IMR-90 (cell line): ENCODE data around the gene SLC48A1. TPM values are rescaled to one million over a fixed set of nuclear protein-coding genes. Genes with fewer than 3 reads are reported as not detected.

Experiments used
- ATAC-seq: fragments of 200-7000 bp; cut with Tn5 transposase; 2 replicates; pipeline ENCODE4 v1.9.1; 2020; ENCODE audit warnings: low read depth, mild to moderate bottlenecking, moderate library complexity
- BruUV-seq: library from RNA; stranded (reverse); fragments of 400-500 nt; replicated peaks from 2 replicates; lab custom pipeline; 2021; lab: Mats Ljungman, UMichigan
- CTCF ChIA-PET: fragments of 300-600 bp; formaldehyde crosslinking; extraction: SDS; loops from one replicate; lab custom pipeline; 2021; ENCODE audit warnings: antibody characterized with exemption; lab: Yijun Ruan, JAX
- POLR2A ChIA-PET: fragments of 300-600 bp; sonication (Branson Sonifier 250); formaldehyde crosslinking; loops from one replicate; lab custom pipeline; 2022; ENCODE audit warnings: antibody characterized with exemption; ENCODE audit not compliant: unreplicated experiment; lab: Charles Lee
- DNase-seq: peaks from one replicate; pipeline ENCODE4 v3.0.0; 2013
- H2AFZ ChIP-seq: replicated peaks from 2 replicates; pipeline ENCODE3; 2013; ENCODE audit warnings: low read length, mild to moderate bottlenecking; ENCODE audit not compliant: poor library complexity
- H2AK5ac ChIP-seq: 2 replicates; pipeline ENCODE4 v1.6.1; 2013; ENCODE audit warnings: low read depth, low read length, inconsistent platforms
- H2AK9ac ChIP-seq: replicated peaks from 2 replicates; pipeline ENCODE3; 2013; ENCODE audit warnings: mild to moderate bottlenecking, low read depth, low read length, moderate library complexity; ENCODE audit not compliant: poor library complexity
- H2BK120ac ChIP-seq: 2 replicates; pipeline ENCODE4 v1.6.1; 2013; ENCODE audit warnings: low read depth, low read length, inconsistent platforms
- H2BK15ac ChIP-seq: 3 replicates; pipeline ENCODE4 v1.6.1; 2013; ENCODE audit warnings: low read depth, low read length, inconsistent platforms
- H2BK20ac ChIP-seq: 2 replicates; pipeline ENCODE4 v1.6.1; 2013; ENCODE audit warnings: low read depth, mild to moderate bottlenecking, inconsistent platforms, low read length, moderate library complexity
- H2BK5ac ChIP-seq: 2 replicates; pipeline ENCODE4 v1.6.1; 2013; ENCODE audit warnings: mild to moderate bottlenecking, low read depth, low read length, inconsistent platforms; ENCODE audit not compliant: poor library complexity, severe bottlenecking
- H3K14ac ChIP-seq: replicated peaks from 2 replicates; pipeline ENCODE4 v1.6.1; 2013; ENCODE audit warnings: low read depth, low read length, inconsistent platforms
- H3K18ac ChIP-seq: 2 replicates; pipeline ENCODE4 v1.6.1; 2013; ENCODE audit warnings: low read depth, low read length, control low read depth
- H3K23ac ChIP-seq: 2 replicates; pipeline ENCODE4 v1.6.1; 2013; ENCODE audit warnings: low read depth, low read length, inconsistent platforms
- H3K27ac ChIP-seq: 2 replicates; pipeline ENCODE4 v1.5.1; 2013; ENCODE audit warnings: mild to moderate bottlenecking, control low read depth, low read length; ENCODE audit not compliant: insufficient read depth
- H3K27me3 ChIP-seq: 2 replicates; pipeline ENCODE4 v1.6.1; 2013; ENCODE audit warnings: low read length; ENCODE audit not compliant: control insufficient read depth, insufficient read depth
- H3K36me3 ChIP-seq: 2 replicates; pipeline ENCODE4 v1.6.1; 2013; ENCODE audit warnings: low read length, mixed read lengths; ENCODE audit not compliant: control insufficient read depth, insufficient read depth
- H3K4ac ChIP-seq: 2 replicates; pipeline ENCODE4 v1.6.1; 2013; ENCODE audit warnings: low read depth, low read length, inconsistent platforms
- H3K4me1 ChIP-seq: 2 replicates; pipeline ENCODE4 v1.6.1; 2013; ENCODE audit warnings: low read length, mixed read lengths; ENCODE audit not compliant: control insufficient read depth, insufficient read depth
- H3K4me2 ChIP-seq: 2 replicates; pipeline ENCODE4 v1.6.1; 2013; ENCODE audit warnings: low read depth, mild to moderate bottlenecking, control low read depth, low read length, moderate library complexity
- H3K4me3 ChIP-seq: 2 replicates; pipeline ENCODE4 v1.5.1; 2013; ENCODE audit warnings: low read depth, mild to moderate bottlenecking, control low read depth, low read length, moderate library complexity; ENCODE audit not compliant: insufficient read depth
- H3K56ac ChIP-seq: 2 replicates; pipeline ENCODE4 v1.6.1; 2013; ENCODE audit warnings: low read length, inconsistent platforms; ENCODE audit not compliant: insufficient read depth; ENCODE audit errors: extremely low read depth
- H3K79me1 ChIP-seq, 2 experiments: 2 replicates each; pipeline ENCODE4 v1.6.1; 2013; ENCODE audit warnings: low read length in 2 of 2, inconsistent platforms in 1 of 2, low read depth in 1 of 2
- H3K9ac ChIP-seq: 2 replicates; pipeline ENCODE4 v1.6.1; 2013; ENCODE audit warnings: low read depth, low read length, control low read depth
- H3K9me1 ChIP-seq: 2 replicates; pipeline ENCODE4 v1.6.1; 2013; ENCODE audit warnings: low read length, inconsistent platforms; ENCODE audit not compliant: insufficient read depth
- H3K9me3 ChIP-seq: 2 replicates; pipeline ENCODE4 v1.6.1; 2013; ENCODE audit warnings: low read length; ENCODE audit not compliant: control insufficient read depth, insufficient read depth
- H4K20me1 ChIP-seq: 2 replicates; pipeline ENCODE4 v1.6.1; 2013; ENCODE audit warnings: low read length, inconsistent platforms; ENCODE audit not compliant: insufficient read depth
- H4K5ac ChIP-seq: 2 replicates; pipeline ENCODE4 v1.6.1; 2013; ENCODE audit warnings: mild to moderate bottlenecking, low read depth, low read length, control low read depth
- H4K8ac ChIP-seq, 2 experiments: 2 replicates each; pipeline ENCODE4 v1.6.1; 2013; ENCODE audit warnings: low read depth in 2 of 2, low read length in 2 of 2, control low read depth in 1 of 2, inconsistent platforms in 1 of 2
- H4K91ac ChIP-seq: 2 replicates; pipeline ENCODE4 v1.6.1; 2013; ENCODE audit warnings: low read depth, low read length, inconsistent platforms; ENCODE audit not compliant: insufficient read depth
- BHLHE40 ChIP-seq: fragments of 150-350 bp; IDR thresholded peaks from 2 replicates; pipeline ENCODE4 v1.6.1; 2016; ENCODE audit warnings: mild to moderate bottlenecking, low read depth, low read length
- CEBPB ChIP-seq: IDR thresholded peaks from 2 replicates; pipeline ENCODE4 v1.6.1; 2012; ENCODE audit warnings: low read depth, low read length, improper control_type of control experiment
- CHD1 ChIP-seq: IDR thresholded peaks from 2 replicates; pipeline ENCODE4 v1.6.1; 2012; ENCODE audit warnings: low read depth, low read length, improper control_type of control experiment
- CTCF ChIP-seq: conservative IDR thresholded peaks from 2 replicates; pipeline ENCODE4 v1.5.1; 2012; ENCODE audit warnings: mild to moderate bottlenecking, low read depth, low read length, improper control_type of control experiment
- ELK1 ChIP-seq: fragments of 150-350 bp; IDR thresholded peaks from 2 replicates; pipeline ENCODE4 v1.6.1; 2016; ENCODE audit warnings: low read depth, mild to moderate bottlenecking, low read length, moderate library complexity, borderline replicate concordance
- FOS ChIP-seq: fragments of 150-350 bp; IDR thresholded peaks from 2 replicates; pipeline ENCODE4 v1.6.1; 2016; ENCODE audit warnings: low read depth, low read length
- MAFK ChIP-seq: IDR thresholded peaks from 2 replicates; pipeline ENCODE4 v1.6.1; 2012; ENCODE audit warnings: low read depth, low read length, improper control_type of control experiment
- MAZ ChIP-seq: IDR thresholded peaks from 2 replicates; pipeline ENCODE4 v1.6.1; 2012; ENCODE audit warnings: low read depth, mild to moderate bottlenecking, low read length, improper control_type of control experiment, moderate library complexity, borderline replicate concordance
- MXI1 ChIP-seq: IDR thresholded peaks from 2 replicates; pipeline ENCODE4 v1.6.1; 2012; ENCODE audit warnings: low read depth, mild to moderate bottlenecking, low read length, moderate library complexity, borderline replicate concordance
- NFE2L2 ChIP-seq: fragments of 150-350 bp; IDR thresholded peaks from 2 replicates; pipeline ENCODE4 v1.6.1; 2016; ENCODE audit warnings: low read depth, mild to moderate bottlenecking, low read length
- POLR2A ChIP-seq: IDR thresholded peaks from 2 replicates; pipeline ENCODE4 v1.6.1; 2012; ENCODE audit warnings: mild to moderate bottlenecking, low read depth, low read length
- RAD21 ChIP-seq: IDR thresholded peaks from 2 replicates; pipeline ENCODE4 v1.6.1; 2012; ENCODE audit warnings: low read length, improper control_type of control experiment
- RCOR1 ChIP-seq: IDR thresholded peaks from 2 replicates; pipeline ENCODE4 v1.6.1; 2012; ENCODE audit warnings: mild to moderate bottlenecking, low read length, improper control_type of control experiment; ENCODE audit not compliant: insufficient replicate concordance
- RFX5 ChIP-seq: IDR thresholded peaks from 2 replicates; pipeline ENCODE4 v1.8.0; 2012; ENCODE audit warnings: low read depth, mild to moderate bottlenecking, low read length, moderate library complexity
- SMC3 ChIP-seq: fragments of 150-350 bp; IDR thresholded peaks from 2 replicates; pipeline ENCODE4 v1.6.1; 2016; ENCODE audit warnings: low read depth, mild to moderate bottlenecking, antibody characterized with exemption, low read length, moderate library complexity
- WGBS, 2 experiments: methylation state at CpG; one replicate each; pipeline versions ENCODE4 v1.1.5 to v1.1.7; 2013; ENCODE audit warnings: missing lambda C conversion rate in 2 of 2; ENCODE audit not compliant: insufficient read length in 1 of 2; ENCODE audit errors: extremely low coverage in 2 of 2; 5-methylcytosine and 5-hydroxymethylcytosine counted together
- dilution Hi-C: fragments of 300-500 bp; cut with HindIII; formaldehyde crosslinking; loops from one replicate; pipeline ENCODE4 v1.14.3; 2018; ENCODE audit warnings: low sequenced_read_pairs; ENCODE audit not compliant: unreplicated experiment
- in situ Hi-C: fragments of 300-500 bp; cut with MboI; formaldehyde crosslinking; loops from 3 replicates; pipeline ENCODE4 v1.14.3; 2019; ENCODE audit warnings: low sequenced_read_pairs, inconsistent platforms, mixed read lengths
- intact Hi-C: fragments of 100-400 bp; cut with micrococcal nuclease; formaldehyde crosslinking; loops from 2 replicates; pipeline ENCODE4 v1.10.0; 2022
- polyA plus RNA-seq, 3 experiments: library from polyadenylated mRNA; depleted of rRNA; stranded (reverse); fragments of >200 nt; gene quantifications; 2 replicates each; pipeline ENCODE4 v1.2.3, GENCODE V29; 2012; ENCODE audit warnings: low replicate concordance in 1 of 3
- total RNA-seq: library from RNA; depleted of rRNA; stranded (reverse); fragments of >200 nt; gene quantifications from 2 replicates; pipeline ENCODE4 v1.2.3, GENCODE V29; 2012
- TF ChIP-seq, protein P1 (sequence below): fragments of 150-350 bp; IDR thresholded peaks from 2 replicates; pipeline ENCODE4 v1.6.1; 2017; ENCODE audit warnings: mild to moderate bottlenecking, antibody characterized with exemption, low read length, low read depth

SLC48A1 gene
- total and polyA plus RNA-seq, 2 of the 4 experiments (the other 2 are of a cell fraction): 4.8 to 5.9 TPM

GRCh38 chr12:47778881-47779280 lies 5.8 kb downstream of the SLC48A1 start:
- H3K18ac ChIP-seq: no peak overlapping the region
- dilution Hi-C loops (no loop called here), intact Hi-C loops (loop anchor here (1.0 to 10.0 kb wide), 5 partner anchors 37 to 744 kb away; no protein-coding TSS in a partner anchor), in situ Hi-C loops (loop anchor here (5.0 kb wide), 1 partner anchor 67 kb away; no protein-coding TSS in a partner anchor)
- no peak overlapping the region for H2BK20ac ChIP-seq
- no peak overlapping the region for H4K8ac ChIP-seq
- H3K79me1 ChIP-seq: peaks cover 0 to 10% of the 10 kb centered on the region in 2 experiments; a peak in 1 of 4 replicates
- DNase-seq: no peak
- POLR2A ChIA-PET: no interaction called here
- no peak overlapping the region for H3K27ac ChIP-seq
- H2AFZ ChIP-seq: peak overlapping the region; percentile 13
- peaks cover 22% of the 10 kb centered on the region for H3K4me1 ChIP-seq
- H2AK9ac ChIP-seq: peak overlapping the region; percentile 47
- no peaks in the 10 kb centered on the region for H3K9me3 ChIP-seq
- no peak overlapping the region for H3K56ac ChIP-seq
- no peak overlapping the region for H3K14ac ChIP-seq
- peaks cover 10% of the 10 kb centered on the region; the same call in 1 of the 2 replicates for H3K9me1 ChIP-seq
- peaks cover 11% of the 10 kb centered on the region; the same call in 1 of the 2 replicates for H4K20me1 ChIP-seq
- H3K4me3 ChIP-seq: no peak overlapping the region
- no peaks in the 10 kb centered on the region for H3K27me3 ChIP-seq
- H3K23ac ChIP-seq: no peak overlapping the region
- no peak overlapping the region for H2BK120ac ChIP-seq
- no peak; the same call in 1 of the 2 replicates for ATAC-seq
- CTCF ChIA-PET: interaction anchor here (1.1 to 2.1 kb wide), 2 partner anchors 12 to 37 kb away, joined by 4 to 10 read pairs; no protein-coding TSS in a partner anchor
- H3K9ac ChIP-seq: no peak overlapping the region
- TF ChIP-seq MAZ (no peak), MAFK (no peak), SMC3 (no peak), RAD21 (no peak), CEBPB (no peak), BHLHE40 (no peak), ELK1 (no peak), CHD1 (no peak), FOS (no peak), RCOR1 (no peak), NFE2L2 (no peak), RFX5 (no peak), POLR2A (no peak), CTCF (no peak), MXI1 (no peak)
- TF ChIP-seq, protein P1, sequence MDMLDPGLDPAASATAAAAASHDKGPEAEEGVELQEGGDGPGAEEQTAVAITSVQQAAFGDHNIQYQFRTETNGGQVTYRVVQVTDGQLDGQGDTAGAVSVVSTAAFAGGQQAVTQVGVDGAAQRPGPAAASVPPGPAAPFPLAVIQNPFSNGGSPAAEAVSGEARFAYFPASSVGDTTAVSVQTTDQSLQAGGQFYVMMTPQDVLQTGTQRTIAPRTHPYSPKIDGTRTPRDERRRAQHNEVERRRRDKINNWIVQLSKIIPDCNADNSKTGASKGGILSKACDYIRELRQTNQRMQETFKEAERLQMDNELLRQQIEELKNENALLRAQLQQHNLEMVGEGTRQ: no peak
- BruUV-seq: no TSS peak
- H2AK5ac ChIP-seq: no peak overlapping the region
- no peak overlapping the region for H4K5ac ChIP-seq
- no peak overlapping the region for H3K4me2 ChIP-seq
- 41% methylated on average over 7 of the region's 14 CpGs; no CpG with 5 or more reads in 1 of the 2 experiments for WGBS, 2 experiments
- H2BK5ac ChIP-seq: no peak overlapping the region
- no peak overlapping the region for H3K4ac ChIP-seq
- H2BK15ac ChIP-seq: no peak overlapping the region
- peaks cover 17% of the 10 kb centered on the region; the same call in 1 of the 2 replicates for H3K36me3 ChIP-seq
- H4K91ac ChIP-seq: no peak overlapping the region
